Activated CD4-positive, CD25-positive, alpha-beta regulatory T cell (primary cell): Measurements from ENCODE around the gene IVNS1ABP.
"Not testable (repeated sequence)": the region's sequence is repeated elsewhere in the genome, so short reads cannot be mapped to it uniquely, and the experiment has no call there.

Experiments used
- DNase-seq, 4 experiments: peaks; one replicate each; lab custom pipeline; 2025; lab: John Stamatoyannopoulos, UW

The IVNS1ABP gene

DNA sequence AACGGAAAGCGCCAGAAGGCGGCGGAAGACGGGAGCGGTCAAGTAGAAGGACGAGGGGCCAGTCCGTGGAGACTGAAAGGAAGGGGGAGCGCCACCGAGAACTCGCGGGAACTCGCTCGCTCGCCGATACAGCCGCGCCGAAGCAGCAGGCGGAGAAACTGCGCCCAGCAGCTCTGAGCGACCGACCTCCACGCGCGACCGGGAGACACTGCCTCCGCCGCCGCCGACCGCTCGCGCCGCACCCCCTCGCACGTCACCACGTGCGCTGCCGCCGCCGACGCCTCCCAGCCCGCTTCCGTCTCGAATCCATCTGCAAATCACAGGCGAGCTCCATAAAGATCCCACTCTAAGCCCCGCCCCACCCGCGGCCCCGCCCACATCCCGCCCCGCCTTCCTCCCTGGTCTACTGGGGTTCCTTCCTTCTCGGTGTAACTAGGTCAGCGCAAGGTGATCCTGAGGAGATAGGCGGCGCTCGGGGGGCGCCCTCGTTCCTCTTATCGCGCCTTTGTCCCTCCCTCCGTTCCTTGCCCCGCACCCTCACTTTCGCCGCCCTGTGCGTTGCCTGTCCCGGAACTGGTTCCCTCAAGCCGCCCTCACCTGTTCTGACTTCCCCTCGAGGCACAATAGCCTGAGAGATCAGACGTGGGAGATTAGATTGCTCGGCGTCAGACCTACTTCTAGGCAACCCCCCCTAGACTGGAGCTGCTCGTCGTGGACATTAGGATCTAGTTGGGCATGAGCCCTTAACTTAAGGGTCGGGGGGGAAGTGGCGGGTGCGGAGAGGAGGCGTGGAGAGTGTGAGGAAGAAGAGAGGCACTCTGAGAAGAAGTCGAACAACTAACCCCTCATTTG, at the start of gene IVNS1ABP:
IVNS1ABP (minus strand) TSS at position 210 of the 852 bp plus-strand sequence. CDS start 7,750 bp downstream, outside the sequence.
- peak; percentile 96 to 98 (median 96) for DNase-seq

GRCh38 chr1:185365951-185366350, 48.9 kb upstream of the IVNS1ABP start:
- DNase-seq: no peak

DNA sequence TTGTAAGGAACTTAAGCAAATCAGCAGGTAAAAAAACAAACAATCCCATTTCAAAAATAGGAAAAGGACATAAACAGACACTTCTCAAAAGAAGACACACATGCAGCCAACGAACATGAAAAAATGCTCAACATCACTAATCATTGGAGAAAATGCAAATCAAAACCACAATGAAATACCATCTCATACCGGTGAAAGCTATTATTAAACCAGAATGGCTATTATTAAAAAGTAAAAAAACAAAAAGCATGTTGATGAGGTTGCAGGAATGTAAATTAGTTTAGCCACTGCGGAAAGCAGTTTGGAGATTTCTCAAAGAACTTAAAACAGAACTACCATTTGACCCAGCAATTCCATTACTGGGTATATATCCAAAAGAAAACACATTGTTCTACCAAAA, 47.5 kb upstream of the IVNS1ABP start:
- DNase-seq: not testable (repeated sequence)

GRCh38 chr1:185363205-185363604, 46.2 kb upstream of the IVNS1ABP start:
- no peak for DNase-seq

GRCh38 chr1:185360714-185361113, 43.7 kb upstream of the IVNS1ABP start:
- DNase-seq: no peak

GRCh38 chr1:185358957-185359356, 41.9 kb upstream of the IVNS1ABP start:
- no peak for DNase-seq

GRCh38 chr1:185355947-185356346, 38.9 kb upstream of the IVNS1ABP start:
- DNase-seq: no peak

DNA sequence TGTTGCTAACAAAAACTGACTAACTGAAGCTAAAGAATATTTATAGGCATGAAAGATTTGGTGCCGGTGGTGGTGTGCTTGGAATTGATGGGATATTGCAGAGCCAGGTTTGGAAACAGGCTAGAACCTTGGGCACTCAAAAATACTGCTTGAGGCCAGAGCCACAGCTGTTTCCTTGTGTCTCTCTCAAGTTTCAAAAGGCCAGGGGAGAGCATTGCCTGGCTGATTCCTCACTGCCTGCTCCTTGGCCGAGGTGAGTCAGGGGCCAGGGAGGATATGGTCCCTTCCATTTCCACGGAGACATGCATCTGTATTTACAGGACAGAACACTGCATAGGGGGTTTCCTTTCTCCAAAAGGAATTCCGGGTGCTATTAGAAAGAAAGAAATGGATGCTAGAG, 36.1 kb upstream of the IVNS1ABP start:
- no peak for DNase-seq

DNA sequence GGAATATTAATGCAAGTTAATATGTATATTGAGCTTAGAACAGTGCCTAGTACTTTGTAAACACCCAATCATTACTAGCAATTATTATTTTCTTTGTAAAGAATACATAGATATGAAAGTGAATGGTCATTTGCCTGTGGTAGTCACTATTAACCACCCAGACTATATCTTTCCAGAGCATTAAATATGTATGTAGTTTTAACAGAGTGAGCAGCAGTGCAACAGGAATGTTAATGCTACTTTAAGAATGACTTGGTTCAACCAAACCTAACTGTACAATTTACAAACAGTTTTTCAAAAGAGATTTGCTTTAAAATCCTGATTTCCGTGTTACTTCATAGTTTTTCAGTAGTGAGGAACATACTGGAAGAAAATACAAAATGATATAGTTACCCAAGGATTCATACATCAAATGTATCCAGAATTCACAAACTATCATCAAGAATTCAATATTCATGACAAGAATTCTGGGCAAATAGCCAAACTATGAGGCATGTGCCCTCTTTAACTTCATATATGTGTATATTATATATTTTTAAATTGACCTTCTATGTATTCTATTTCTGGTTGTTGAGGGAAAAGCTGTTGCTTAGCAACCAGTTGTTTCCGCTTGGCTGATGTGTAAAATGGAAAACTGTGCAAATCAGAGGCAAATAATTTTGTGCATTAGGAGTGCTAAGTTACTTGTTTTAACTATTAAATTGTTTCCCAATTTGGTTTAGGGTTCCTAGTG, 34.9 kb upstream of the IVNS1ABP start:
- no peak for DNase-seq

DNA sequence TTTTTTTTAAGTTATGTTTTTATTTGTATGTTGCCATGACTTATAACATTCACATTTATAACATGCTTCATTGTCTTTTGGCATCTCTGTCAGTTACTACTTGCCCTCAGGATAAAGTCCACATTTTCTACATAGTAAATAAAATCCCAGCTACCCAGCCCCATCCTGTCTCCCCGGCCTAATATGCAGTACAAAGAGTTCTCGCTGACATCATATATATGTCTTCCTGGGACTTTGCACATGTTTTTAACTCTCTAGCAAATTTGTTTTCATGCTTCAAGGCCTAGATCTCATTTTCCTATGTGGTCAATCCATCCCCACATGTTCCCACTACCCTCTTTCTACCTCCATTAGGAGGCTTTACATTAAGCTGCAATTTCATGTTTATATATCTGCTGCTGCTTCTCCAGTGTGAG, 33.0 kb upstream of the IVNS1ABP start:
- DNase-seq: no peak

- no peak for DNase-seq
These were observed 32.5 kb upstream of the IVNS1ABP start for GRCh38 chr1:185349556-185349955.

GRCh38 chr1:185348985-185349384, 31.9 kb upstream of the IVNS1ABP start:
- DNase-seq: no peak

DNA sequence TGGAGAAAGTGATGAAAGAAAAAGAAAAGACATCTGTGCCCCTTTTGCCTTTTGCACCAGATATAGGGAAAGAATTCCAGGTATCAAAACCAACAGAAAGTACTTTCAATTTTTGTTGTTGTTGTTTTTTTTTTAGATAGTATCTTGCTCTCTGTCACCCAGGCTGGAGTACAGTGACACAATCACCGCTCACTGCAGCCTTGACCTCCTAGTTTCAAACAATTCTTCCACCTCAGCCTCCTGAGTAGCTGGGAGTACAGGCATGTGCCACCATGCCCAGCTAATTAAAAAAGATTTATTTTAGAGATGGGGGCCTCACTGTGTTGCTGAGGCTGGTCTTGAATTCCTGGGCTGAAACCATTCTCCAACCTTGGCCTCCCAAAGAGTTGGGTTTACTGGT, 31.3 kb upstream of the IVNS1ABP start:
- DNase-seq: no peak

GRCh38 chr1:185345913-185346720, 29.1 kb upstream of the IVNS1ABP start:
- DNase-seq: no peak

- DNase-seq: no peak
These were observed 26.3 kb upstream of the IVNS1ABP start for GRCh38 chr1:185343306-185343705.

- no peak for DNase-seq
These were observed 25.7 kb upstream of the IVNS1ABP start for GRCh38 chr1:185342672-185343259.

- no peak for DNase-seq
These were observed 25.0 kb upstream of the IVNS1ABP start for GRCh38 chr1:185342017-185342416.

- DNase-seq: no peak
These were observed 24.2 kb upstream of the IVNS1ABP start for GRCh38 chr1:185341196-185341781.

GRCh38 chr1:185338719-185339622, 21.9 kb upstream of the IVNS1ABP start:
- DNase-seq: no peak

DNA sequence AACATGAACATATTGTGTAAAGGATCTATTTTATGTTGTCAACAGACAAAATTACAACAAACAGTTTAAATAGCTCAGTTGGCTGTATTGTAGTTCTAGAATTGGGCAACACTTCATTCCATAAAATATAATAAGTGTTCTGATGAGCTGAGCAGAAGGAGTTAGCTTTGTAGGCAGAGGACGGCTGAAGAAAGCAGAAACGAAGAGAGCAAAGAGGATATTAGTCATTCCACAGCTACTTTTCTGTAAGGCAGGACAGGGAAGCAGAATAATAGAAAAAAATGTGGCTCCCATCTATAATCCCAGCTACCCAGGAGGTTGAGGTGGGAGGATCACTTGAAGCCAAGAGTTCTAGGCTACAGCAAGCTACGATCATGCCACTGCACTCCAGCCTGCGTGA, 20.2 kb upstream of the IVNS1ABP start:
- DNase-seq: no peak
